Activated B cell treated with CpG ODN at 0.5 μM for 24 hours (primary cell): ENCODE measurements around the gene BRD2. TPM values are rescaled to one million over a fixed set of nuclear protein-coding genes. Genes with fewer than 3 reads are reported as not detected.

Source experiments
- ATAC-seq: fragments of 200-7000 bp; cut with Tn5 transposase; one replicate; pipeline ENCODE4 v1.10.0; 2021; ENCODE audit warnings: low read depth, mild to moderate bottlenecking, moderate library complexity
- CTCF ChIA-PET: fragments of 350-600 bp; sonication (Branson Sonifier 250); formaldehyde crosslinking; loops from one replicate; lab custom pipeline; 2021; ENCODE audit warnings: antibody characterized with exemption; lab: Charles Lee
- POLR2A ChIA-PET: fragments of 350-600 bp; sonication (Branson Sonifier 250); formaldehyde crosslinking; loops from one replicate; lab custom pipeline; 2021; ENCODE audit warnings: antibody characterized with exemption; lab: Charles Lee
- DNase-seq: peaks from one replicate; pipeline ENCODE4 v3.0.0; 2022
- H3K27ac Mint-ChIP-seq: one replicate; pipeline ENCODE4 v1.8.0; 2020; ENCODE audit warnings: mixed read lengths
- H3K27me3 Mint-ChIP-seq: one replicate; pipeline ENCODE4 v1.8.0; 2021; ENCODE audit warnings: mixed read lengths
- H3K36me3 Mint-ChIP-seq: one replicate; pipeline ENCODE4 v1.8.0; 2021; ENCODE audit warnings: low read depth, mixed read lengths
- H3K4me1 Mint-ChIP-seq: one replicate; pipeline ENCODE4 v1.8.0; 2021; ENCODE audit warnings: mixed read lengths
- H3K4me3 Mint-ChIP-seq: one replicate; pipeline ENCODE4 v1.8.0; 2020; ENCODE audit warnings: mild to moderate bottlenecking, mixed read lengths
- H3K9me3 Mint-ChIP-seq: one replicate; pipeline ENCODE4 v1.8.0; 2020; ENCODE audit warnings: mixed read lengths
- CTCF ChIP-seq: fragments of 200-600 bp; IDR thresholded peaks from one replicate; pipeline ENCODE4 v1.8.0; 2022; ENCODE audit warnings: antibody characterized with exemption, mild to moderate bottlenecking
- intact Hi-C: fragments of 100-400 bp; cut with micrococcal nuclease; formaldehyde crosslinking; loops from one replicate; pipeline ENCODE4 v1.15.1; 2024
- total RNA-seq: library from RNA; stranded (reverse); gene quantifications from 2 replicates; pipeline ENCODE4 v1.2.3, GENCODE V29; 2022

BRD2 gene
- total RNA-seq, 1 donor from 2014 or later, result 370 TPM

- peaks cover 94% of the 10 kb centered on the region for H3K4me1 Mint-ChIP-seq
- no peak for ATAC-seq
- no peaks in the 10 kb centered on the region for H3K9me3 Mint-ChIP-seq
- TF ChIP-seq CTCF, result no peak
- H3K27ac Mint-ChIP-seq, result peak overlapping the region; percentile 99
- H3K27me3 Mint-ChIP-seq, result no peaks in the 10 kb centered on the region
- CTCF ChIA-PET, result interaction anchor here (0.7 to 2.4 kb wide), 21 partner anchors 14 to 279 kb away, joined by 3 to 60 read pairs (median 6); partner anchors contain the start of genes BRD2, HLA-DOA, PSMB9 and TAP2
- POLR2A ChIA-PET, result interaction anchor here (0.6 to 13.5 kb wide), 21 partner anchors 10 to 109 kb away, joined by 3 to 594 read pairs (median 6); partner anchors contain the start of genes BRD2, HLA-DMB, PSMB9 and TAP1
- peak overlapping the region; percentile 98 for H3K4me3 Mint-ChIP-seq
- intact Hi-C loops, result loop anchor here (1.0 kb wide), 1 partner anchor 63 kb away; no protein-coding TSS in a partner anchor
- peaks cover 50% of the 10 kb centered on the region for H3K36me3 Mint-ChIP-seq
- no peak for DNase-seq
Measured at GRCh38 chr6:32947552-32948465, 20.6 kb upstream of the BRD2 start.

- Mint-ChIP-seq H3K4me1 (peaks cover 94% of the 10 kb centered on the region), H3K4me3 (peak overlapping the region; percentile 98), H3K9me3 (no peaks in the 10 kb centered on the region), H3K36me3 (peaks cover 50% of the 10 kb centered on the region), H3K27me3 (no peaks in the 10 kb centered on the region), H3K27ac (peak overlapping the region; percentile 99)
- ChIA-PET POLR2A (interaction anchor here (1.4 to 15.6 kb wide), 3 partner anchors 11 to 33 kb away, joined by 4 to 1101 read pairs (median 594); partner anchors contain the start of genes BRD2 and HLA-DMB), CTCF (interaction anchor here (1.2 to 2.4 kb wide), 3 partner anchors 18 to 67 kb away, joined by 3 to 33 read pairs (median 12); partner anchors contain the start of gene BRD2)
- ATAC-seq, result no peak
- no peak for DNase-seq
- intact Hi-C loops, result no loop called here
- no peak for TF ChIP-seq CTCF
Measured at GRCh38 chr6:32949113-32949512, 19.3 kb upstream of the BRD2 start.

- H3K9me3 Mint-ChIP-seq, result no peaks in the 10 kb centered on the region
- H3K27ac Mint-ChIP-seq, result peak overlapping the region; percentile 99
- CTCF ChIA-PET, result interaction anchor here (0.9 to 6.9 kb wide), 8 partner anchors 17 to 112 kb away, joined by 3 to 99 read pairs (median 8); partner anchors contain the start of genes BRD2 and TAP2
- no peak for TF ChIP-seq CTCF
- H3K4me3 Mint-ChIP-seq, result peak overlapping the region; percentile 98
- ATAC-seq (no peak), DNase-seq (no peak)
- peaks cover 49% of the 10 kb centered on the region for H3K36me3 Mint-ChIP-seq
- POLR2A ChIA-PET, result interaction anchor here (0.5 to 15.6 kb wide), 11 partner anchors 12 to 322 kb away, joined by 3 to 1101 read pairs (median 6); partner anchors contain the start of genes BRD2, HLA-DMB, PSMB9 and TAP1
- no peaks in the 10 kb centered on the region for H3K27me3 Mint-ChIP-seq
- intact Hi-C loops, result no loop called here
- peaks cover 94% of the 10 kb centered on the region for H3K4me1 Mint-ChIP-seq
Measured at GRCh38 chr6:32950010-32950409, 18.4 kb upstream of the BRD2 start.

GRCh38 chr6:32950449-32950848 lies 17.9 kb upstream of the BRD2 start:
- POLR2A ChIA-PET, result interaction anchor here (0.9 to 15.6 kb wide), 11 partner anchors 13 to 367 kb away, joined by 3 to 1101 read pairs (median 8); partner anchors contain the start of genes BRD2, HLA-DMB, PSMB9 and TAP1
- peaks cover 49% of the 10 kb centered on the region for H3K36me3 Mint-ChIP-seq

More at GRCh38 chr6:32950449-32950848, 17.9 kb upstream of the BRD2 start:
- DNase-seq (no peak), ATAC-seq (no peak)
- Mint-ChIP-seq H3K4me3 (peak overlapping the region; percentile 98), H3K4me1 (peaks cover 94% of the 10 kb centered on the region), H3K9me3 (no peaks in the 10 kb centered on the region), H3K27me3 (no peaks in the 10 kb centered on the region), H3K27ac (peak overlapping the region; percentile 99)
- no peak for TF ChIP-seq CTCF
- intact Hi-C loops, result no loop called here
- CTCF ChIA-PET, result interaction anchor here (0.9 to 6.9 kb wide), 9 partner anchors 17 to 112 kb away, joined by 3 to 99 read pairs (median 4); partner anchors contain the start of genes BRD2 and TAP2
